Muscle of leg (tissue), 11 donors: ENCODE measurements around the gene SNAP47. TPM values are rescaled to one million over a fixed set of nuclear protein-coding genes. Genes with fewer than 3 reads are reported as not detected.

Source experiments
- DNase-seq: peaks from one replicate; pipeline ENCODE4 v3.0.0; 2013
- H3K27ac ChIP-seq: one replicate; pipeline ENCODE4 v1.5.1; 2013; ENCODE audit warnings: mild to moderate bottlenecking, low read length, control low read depth
- H3K27me3 ChIP-seq: one replicate; pipeline ENCODE4 v1.6.1; 2013; ENCODE audit warnings: low read length; ENCODE audit not compliant: control insufficient read depth, insufficient read depth
- H3K36me3 ChIP-seq: one replicate; pipeline ENCODE4 v1.6.1; 2013; ENCODE audit warnings: low read length; ENCODE audit not compliant: control insufficient read depth, insufficient read depth
- H3K4me1 ChIP-seq: one replicate; pipeline ENCODE4 v1.6.1; 2013; ENCODE audit warnings: low read length; ENCODE audit not compliant: control insufficient read depth, insufficient read depth
- H3K4me3 ChIP-seq: one replicate; pipeline ENCODE4 v1.5.1; 2013; ENCODE audit warnings: low read length, control low read depth
- H3K9me3 ChIP-seq: replicated peaks from 2 replicates; pipeline ENCODE4 v1.6.1; 2013; ENCODE audit warnings: low read depth, low read length; ENCODE audit not compliant: control insufficient read depth
- WGBS: methylation state at CpG from one replicate; pipeline ENCODE4 v1.1.5; 2013; ENCODE audit warnings: missing lambda C conversion rate; ENCODE audit not compliant: insufficient coverage; 5-methylcytosine and 5-hydroxymethylcytosine counted together
- polyA plus RNA-seq, 8 donors: library from polyadenylated mRNA; unstranded; fragments of 120-200 nt; gene quantifications; one replicate each; pipeline versions ENCODE4 v1.2.1 to v1.2.3, GENCODE V29; 2013; ENCODE audit warnings: inconsistent platforms in 1 of 8, low replicate concordance in 1 of 8; ENCODE audit not compliant: insufficient read length in 8 of 8, insufficient read depth in 1 of 8
- total RNA-seq: library from RNA; stranded (reverse); fragments of 120-200 nt; gene quantifications from one replicate; pipeline ENCODE4 v1.2.4, GENCODE V29; 2013

SNAP47 gene
- total and polyA plus RNA-seq, 9 donors: 24.7 to 38.3 (median 30.4) TPM

- peaks cover 13% of the 10 kb centered on the region for H3K4me1 ChIP-seq
- H3K27me3 ChIP-seq: peaks cover 5% of the 10 kb centered on the region
- no peak for DNase-seq
- H3K36me3 ChIP-seq: no peaks in the 10 kb centered on the region
- H3K9me3 ChIP-seq: peaks cover 29% of the 10 kb centered on the region
- no CpG with 5 or more reads among the region's 1 CpG for WGBS
- H3K27ac ChIP-seq: no peak overlapping the region
- H3K4me3 ChIP-seq: no peak overlapping the region
These were observed 11.8 kb upstream of the SNAP47 start for GRCh38 chr1:227723474-227723873.

GRCh38 chr1:227725046-227725445 is 10.2 kb upstream of the SNAP47 start:
- 67% methylated on average over 1 of the region's 2 CpGs for WGBS
- H3K4me3 ChIP-seq: no peak overlapping the region
- H3K27me3 ChIP-seq: peaks cover 5% of the 10 kb centered on the region
- peak; percentile 52 for DNase-seq
- H3K4me1 ChIP-seq: peaks cover 28% of the 10 kb centered on the region
- H3K27ac ChIP-seq: peak overlapping the region; percentile 24
- H3K36me3 ChIP-seq: no peaks in the 10 kb centered on the region
- H3K9me3 ChIP-seq: peaks cover 19% of the 10 kb centered on the region

GRCh38 chr1:227726318-227726717 is 8.9 kb upstream of the SNAP47 start:
- WGBS: 80% methylated on average over 1 of the region's 3 CpGs
- peaks cover 7% of the 10 kb centered on the region for H3K36me3 ChIP-seq
- H3K9me3 ChIP-seq: peaks cover 8% of the 10 kb centered on the region
- H3K27ac ChIP-seq: no peak overlapping the region
- H3K4me1 ChIP-seq: peaks cover 35% of the 10 kb centered on the region
- DNase-seq: no peak
- H3K4me3 ChIP-seq: no peak overlapping the region
- peaks cover 5% of the 10 kb centered on the region for H3K27me3 ChIP-seq

GRCh38 chr1:227726924-227727599 is 8.2 kb upstream of the SNAP47 start:
- Histone ChIP-seq H3K27ac (no peak overlapping the region), H3K27me3 (peaks cover 5% of the 10 kb centered on the region), H3K36me3 (peaks cover 15% of the 10 kb centered on the region), H3K9me3 (peaks cover under 1% of the 10 kb centered on the region), H3K4me1 (peaks cover 40% of the 10 kb centered on the region), H3K4me3 (no peak overlapping the region)
- 86% methylated on average over 6 of the region's 6 CpGs for WGBS
- DNase-seq: no peak

- WGBS: under 1% methylated on average over 21 of the region's 51 CpGs
- peak overlapping the region; percentile 62 for H3K4me3 ChIP-seq
- H3K36me3 ChIP-seq: peaks cover 27% of the 10 kb centered on the region
- peak overlapping the region; percentile 29 for H3K27ac ChIP-seq
- peak; percentile 80 for DNase-seq
- H3K4me1 ChIP-seq: peaks cover 45% of the 10 kb centered on the region
- H3K27me3 ChIP-seq: peaks cover 5% of the 10 kb centered on the region
- no peaks in the 10 kb centered on the region for H3K9me3 ChIP-seq
These were observed 7.0 kb upstream of the SNAP47 start for GRCh38 chr1:227728059-227728891.

- peaks cover 32% of the 10 kb centered on the region for H3K36me3 ChIP-seq
- no peaks in the 10 kb centered on the region for H3K9me3 ChIP-seq
- H3K4me3 ChIP-seq: peak overlapping the region; percentile 62
- no peak for DNase-seq
- 1% methylated on average over 10 of the region's 11 CpGs for WGBS
- peak overlapping the region; percentile 29 for H3K27ac ChIP-seq
- H3K4me1 ChIP-seq: peaks cover 50% of the 10 kb centered on the region
- peaks cover 5% of the 10 kb centered on the region for H3K27me3 ChIP-seq
These were observed 6.4 kb upstream of the SNAP47 start for GRCh38 chr1:227728892-227729143.

- Histone ChIP-seq H3K4me3 (peak overlapping the region; percentile 62), H3K4me1 (peaks cover 55% of the 10 kb centered on the region), H3K36me3 (peaks cover 34% of the 10 kb centered on the region), H3K27ac (no peak overlapping the region), H3K27me3 (peaks cover 5% of the 10 kb centered on the region), H3K9me3 (no peaks in the 10 kb centered on the region)
- WGBS: 46% methylated on average over 4 of the region's 5 CpGs
- DNase-seq: no peak
These were observed 5.9 kb upstream of the SNAP47 start for GRCh38 chr1:227729144-227729880.

GRCh38 chr1:227729881-227730629 is 5.2 kb upstream of the SNAP47 start:
- peak; percentile 61 for DNase-seq
- Histone ChIP-seq H3K27ac (no peak overlapping the region), H3K36me3 (peaks cover 34% of the 10 kb centered on the region), H3K27me3 (peaks cover 5% of the 10 kb centered on the region), H3K9me3 (no peaks in the 10 kb centered on the region), H3K4me1 (peaks cover 54% of the 10 kb centered on the region), H3K4me3 (no peak overlapping the region)
- WGBS: 53% methylated on average over 9 of the region's 13 CpGs

- Histone ChIP-seq H3K27me3 (peaks cover 5% of the 10 kb centered on the region), H3K27ac (no peak overlapping the region), H3K4me3 (no peak overlapping the region), H3K36me3 (peaks cover 34% of the 10 kb centered on the region), H3K4me1 (peaks cover 56% of the 10 kb centered on the region), H3K9me3 (no peaks in the 10 kb centered on the region)
- 62% methylated on average over 16 of the region's 16 CpGs for WGBS
- no peak for DNase-seq
These were observed 4.5 kb upstream of the SNAP47 start for GRCh38 chr1:227730630-227731151.
